ENCODE data around the gene TNNI3K.

The TNNI3K gene

GRCh38 chr1:74548961-74549750, 314.0 kb downstream of the TNNI3K start:
- Histone ChIP-seq H3K9me3 (no peaks in the 10 kb centered on the region), H3K4me1 (no peaks in the 10 kb centered on the region), H3K27ac (no peak overlapping the region), H3K27me3 (no peaks in the 10 kb centered on the region), H3K36me3 (no peaks in the 10 kb centered on the region), H3K4me3 (no peak overlapping the region)
- TF ChIP-seq CTCF (IDR thresholded peaks at IDR 0.05) = no peak
- intact Hi-C loops (cut with DNase I; ENCODE audit: low total_unique reads) = no loop called here
- DNase-seq = no peak

GRCh38 chr1:74549932-74550331, 314.7 kb downstream of the TNNI3K start:
- Histone ChIP-seq H3K27ac (no peak overlapping the region), H3K36me3 (no peaks in the 10 kb centered on the region), H3K27me3 (no peaks in the 10 kb centered on the region), H3K4me3 (no peak overlapping the region), H3K4me1 (no peaks in the 10 kb centered on the region), H3K9me3 (no peaks in the 10 kb centered on the region)
- intact Hi-C loops (cut with DNase I; ENCODE audit: low total_unique reads) = no loop called here
- TF ChIP-seq CTCF (IDR thresholded peaks at IDR 0.05) = no peak
- no peak for DNase-seq

DNA sequence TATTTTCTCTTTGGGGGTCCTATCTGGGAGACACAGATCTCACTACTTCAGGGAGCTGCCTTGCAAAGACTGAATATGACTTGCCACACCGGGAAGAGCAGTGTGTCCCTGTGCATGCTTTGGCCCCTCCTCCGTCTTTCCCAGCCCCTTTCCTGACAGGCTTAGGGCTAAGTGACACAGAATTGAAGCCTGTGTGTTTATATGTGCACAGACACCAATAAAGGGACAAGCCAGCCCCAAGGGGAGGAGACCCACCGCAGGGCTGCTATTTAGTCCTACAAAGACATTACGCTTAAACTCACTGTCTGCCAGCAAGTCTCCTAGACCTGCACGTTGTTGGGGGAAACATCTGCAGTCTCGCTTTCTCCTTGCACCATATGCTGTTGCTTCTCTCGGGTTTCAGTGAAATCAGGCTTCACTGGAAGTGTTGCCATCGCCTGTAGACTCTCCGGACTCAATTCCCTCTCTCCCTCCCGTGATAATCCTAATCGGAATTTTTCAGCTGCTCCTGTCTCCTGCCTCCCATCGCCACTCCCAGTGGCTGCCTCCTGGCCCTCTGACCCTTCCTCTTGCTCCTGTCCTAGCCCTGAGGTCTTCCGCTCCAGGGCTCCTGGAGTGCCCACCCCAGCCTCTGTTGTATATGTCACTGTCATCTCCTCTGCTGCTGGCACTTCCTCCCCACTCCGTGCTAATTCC, 335.8 kb downstream of the TNNI3K start:
- TF ChIP-seq CTCF (IDR thresholded peaks at IDR 0.05) = no peak
- Histone ChIP-seq H3K36me3 (no peaks in the 10 kb centered on the region), H3K4me1 (no peaks in the 10 kb centered on the region), H3K27ac (no peak overlapping the region), H3K4me3 (no peak overlapping the region), H3K9me3 (no peaks in the 10 kb centered on the region), H3K27me3 (no peaks in the 10 kb centered on the region)
- intact Hi-C loops (cut with DNase I; ENCODE audit: low total_unique reads) = no loop called here
- DNase-seq = no peak

DNA sequence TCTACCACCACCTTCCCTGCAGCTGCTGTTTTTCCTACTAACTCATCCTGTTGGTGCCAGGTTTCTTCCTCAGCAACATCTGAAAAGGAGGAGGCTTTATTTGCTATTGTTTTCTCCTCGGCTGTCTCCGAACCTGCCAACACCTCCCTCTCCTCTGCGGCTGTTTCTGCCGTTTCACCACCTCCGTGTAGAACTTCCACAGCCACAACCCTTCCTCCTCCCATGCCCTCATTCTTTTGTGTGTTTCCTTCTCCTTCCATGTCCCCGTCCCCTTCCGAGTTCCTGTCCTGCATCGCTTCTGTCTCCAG, 336.3 kb downstream of the TNNI3K start:
- Histone ChIP-seq H3K27me3 (no peaks in the 10 kb centered on the region), H3K4me1 (no peaks in the 10 kb centered on the region), H3K36me3 (no peaks in the 10 kb centered on the region), H3K4me3 (no peak overlapping the region), H3K27ac (no peak overlapping the region), H3K9me3 (no peaks in the 10 kb centered on the region)
- no peak for DNase-seq
- no peak for TF ChIP-seq CTCF (IDR thresholded peaks at IDR 0.05)
- intact Hi-C loops (cut with DNase I; ENCODE audit: low total_unique reads) = no loop called here

DNA sequence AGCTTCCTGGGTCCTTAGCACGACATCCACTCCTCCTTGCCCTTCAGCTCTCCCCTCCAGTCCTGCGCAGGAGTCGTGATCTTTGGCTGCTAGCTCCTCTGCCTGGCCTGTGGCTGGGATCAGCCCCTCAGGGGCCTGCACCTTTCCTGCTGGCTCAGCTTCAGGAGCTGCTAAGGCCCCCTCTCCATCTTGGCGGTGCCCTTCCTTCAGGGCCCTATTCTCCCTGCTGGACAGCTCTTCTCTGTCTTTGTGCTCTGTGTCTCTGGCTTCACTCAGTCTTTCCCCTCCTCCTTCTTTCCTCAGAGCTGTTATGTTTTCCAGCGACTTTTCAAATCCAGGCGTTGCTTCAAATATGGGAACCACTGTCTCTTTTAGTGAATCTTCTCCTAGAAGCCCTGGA, 336.7 kb downstream of the TNNI3K start:
- H3K9me3 ChIP-seq = no peaks in the 10 kb centered on the region
- H3K4me1 ChIP-seq = no peaks in the 10 kb centered on the region
- H3K27me3 ChIP-seq = no peaks in the 10 kb centered on the region
- no peaks in the 10 kb centered on the region for H3K36me3 ChIP-seq
- H3K4me3 ChIP-seq = no peak overlapping the region
- H3K27ac ChIP-seq = no peak overlapping the region
- no peak for DNase-seq
- TF ChIP-seq CTCF (IDR thresholded peaks at IDR 0.05) = no peak
- intact Hi-C loops (cut with DNase I; ENCODE audit: low total_unique reads) = no loop called here

Measured in tibial artery (tissue), 4 donors.